Spleen (tissue), 7 donors: ENCODE results near the gene MICAL2.

Experiments used
- POLR2A ChIP-seq, 3 donors: fragments of 450-650 bp; IDR thresholded peaks; one replicate each; pipeline ENCODE4 v1.5.1; 2017; ENCODE audit warnings: antibody characterized with exemption in 3 of 3, mild to moderate bottlenecking in 1 of 3
- POLR2AphosphoS5 ChIP-seq, 3 donors: sonication (generic); formaldehyde crosslinking; IDR thresholded peaks; one replicate each; pipeline ENCODE4 v1.5.1; 2017; ENCODE audit warnings: antibody characterized with exemption in 3 of 3
- TF ChIP-seq, protein P1 (sequence below), 11 experiments: fragments of 200-600 bp in 7 of 11; fragments of 450-650 bp in 4 of 11; sonication (generic) in 4 of 11; IDR thresholded peaks in 8 of 11; conservative IDR thresholded peaks in 3 of 11; 1 replicate in 7 of 11; 2 replicates in 4 of 11; pipeline versions ENCODE4 v1.4.0 to v1.8.0; 2016 to 2021; ENCODE audit warnings: antibody characterized with exemption in 11 of 11, inconsistent platforms in 4 of 11, mild to moderate bottlenecking in 1 of 11
- donor health status: DM: no; HTN: no; CAD: no; lungs with moderate emphysema.
- donor health status: DM: no; HTN: no; CAD: no.
- donor health status: DM: no; HTN: no; CAD: no.

DNA sequence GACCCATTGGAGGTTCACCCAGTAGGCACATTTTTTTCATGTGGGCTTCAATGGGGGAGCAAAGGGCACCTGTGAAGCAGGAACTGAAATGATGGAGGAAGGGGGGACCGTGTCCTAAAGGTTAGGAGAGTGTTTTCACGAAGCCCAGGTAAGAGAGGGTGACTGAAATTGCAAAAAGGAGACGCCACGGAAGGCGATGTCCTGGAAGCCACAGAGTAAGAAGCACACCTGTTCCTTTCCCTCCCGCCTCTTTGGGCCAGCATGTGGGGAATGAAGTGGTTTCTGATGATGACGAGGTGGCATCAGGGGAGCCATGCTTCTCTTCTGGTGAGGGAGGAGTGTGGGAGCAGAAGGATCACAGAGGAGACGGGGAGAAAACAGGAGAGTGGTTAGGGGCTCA, 37.0 kb upstream of the MICAL2 start:
- TF ChIP-seq, protein P1, sequence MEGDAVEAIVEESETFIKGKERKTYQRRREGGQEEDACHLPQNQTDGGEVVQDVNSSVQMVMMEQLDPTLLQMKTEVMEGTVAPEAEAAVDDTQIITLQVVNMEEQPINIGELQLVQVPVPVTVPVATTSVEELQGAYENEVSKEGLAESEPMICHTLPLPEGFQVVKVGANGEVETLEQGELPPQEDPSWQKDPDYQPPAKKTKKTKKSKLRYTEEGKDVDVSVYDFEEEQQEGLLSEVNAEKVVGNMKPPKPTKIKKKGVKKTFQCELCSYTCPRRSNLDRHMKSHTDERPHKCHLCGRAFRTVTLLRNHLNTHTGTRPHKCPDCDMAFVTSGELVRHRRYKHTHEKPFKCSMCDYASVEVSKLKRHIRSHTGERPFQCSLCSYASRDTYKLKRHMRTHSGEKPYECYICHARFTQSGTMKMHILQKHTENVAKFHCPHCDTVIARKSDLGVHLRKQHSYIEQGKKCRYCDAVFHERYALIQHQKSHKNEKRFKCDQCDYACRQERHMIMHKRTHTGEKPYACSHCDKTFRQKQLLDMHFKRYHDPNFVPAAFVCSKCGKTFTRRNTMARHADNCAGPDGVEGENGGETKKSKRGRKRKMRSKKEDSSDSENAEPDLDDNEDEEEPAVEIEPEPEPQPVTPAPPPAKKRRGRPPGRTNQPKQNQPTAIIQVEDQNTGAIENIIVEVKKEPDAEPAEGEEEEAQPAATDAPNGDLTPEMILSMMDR (IDR thresholded peaks at IDR 0.05 in 8 of 11, conservative IDR thresholded peaks at IDR 0.05 in 3 of 11) = no peak
- TF ChIP-seq POLR2A (IDR thresholded peaks at IDR 0.05) (no peak), POLR2AphosphoS5 (IDR thresholded peaks at IDR 0.05) (no peak)
